CD4-positive, alpha-beta T cell treated with Interleukin-15 for 4 hours (primary cell): ENCODE measurements around the gene SLC10A7.

Experiments used
- DNase-seq: peaks from one replicate; pipeline ENCODE4 v3.0.0-alpha.2; 2020; ENCODE audit warnings: low spot score

SLC10A7 gene

GRCh38 chr4:146310319-146311021 lies 211.3 kb downstream of the SLC10A7 start:
- no peak for DNase-seq

- DNase-seq = no peak
Measured at GRCh38 chr4:146308951-146309350, 212.8 kb downstream of the SLC10A7 start.

- DNase-seq = no peak
Measured at GRCh38 chr4:146302822-146303221, 218.9 kb downstream of the SLC10A7 start.

- DNase-seq = no peak
Measured at GRCh38 chr4:146299607-146300006, 222.1 kb downstream of the SLC10A7 start.

- DNase-seq = no peak
Measured at GRCh38 chr4:146294776-146295175, 227.0 kb downstream of the SLC10A7 start.

GRCh38 chr4:146292508-146292907 lies 229.2 kb downstream of the SLC10A7 start:
- no peak for DNase-seq

GRCh38 chr4:146291313-146291712 lies 230.4 kb downstream of the SLC10A7 start:
- DNase-seq = no peak

GRCh38 chr4:146288193-146288592 lies 233.5 kb downstream of the SLC10A7 start:
- DNase-seq = no peak

- no peak for DNase-seq
Measured at GRCh38 chr4:146285037-146285436, 236.7 kb downstream of the SLC10A7 start.

GRCh38 chr4:146283758-146284651 lies 237.7 kb downstream of the SLC10A7 start:
- DNase-seq = no peak

GRCh38 chr4:146282657-146283056 lies 239.1 kb downstream of the SLC10A7 start:
- DNase-seq = no peak

GRCh38 chr4:146278986-146279385 lies 242.8 kb downstream of the SLC10A7 start:
- no peak for DNase-seq

GRCh38 chr4:146275370-146275769 lies 246.4 kb downstream of the SLC10A7 start:
- no peak for DNase-seq

- DNase-seq = no peak
Measured at GRCh38 chr4:146274774-146275173, 247.0 kb downstream of the SLC10A7 start.

GRCh38 chr4:146273204-146273901 lies 248.4 kb downstream of the SLC10A7 start:
- DNase-seq = no peak

- DNase-seq = no peak
Measured at GRCh38 chr4:146271466-146271865, 250.3 kb downstream of the SLC10A7 start.

- DNase-seq = no peak
Measured at GRCh38 chr4:146269228-146269653, 252.5 kb downstream of the SLC10A7 start.

GRCh38 chr4:146267826-146268225 lies 253.9 kb downstream of the SLC10A7 start:
- no peak for DNase-seq

GRCh38 chr4:146265950-146266490 lies 255.7 kb downstream of the SLC10A7 start:
- no peak for DNase-seq

GRCh38 chr4:146263793-146264192 lies 257.9 kb downstream of the SLC10A7 start:
- no peak for DNase-seq

- no peak for DNase-seq
Measured at GRCh38 chr4:146261041-146261440, 260.7 kb downstream of the SLC10A7 start.

GRCh38 chr4:146260521-146260920 lies 261.2 kb downstream of the SLC10A7 start:
- no peak for DNase-seq
